ENCODE measurements around the gene TULP3. TPM values are rescaled to one million over a fixed set of nuclear protein-coding genes. Genes with fewer than 3 reads are reported as not detected.

Gene TULP3
- polyA plus RNA-seq, 1 donor (not counting 4 experiments of a cell fraction or from before 2014, with no cell fraction given), result 16.0 TPM

GRCh38 chr12:2930865-2931264, 40.2 kb downstream of the TULP3 start:
- no peak for DNase-seq (ENCODE audit: low read depth, low spot score)
- Histone ChIP-seq H3K9ac (ENCODE audit: control insufficient read depth, extremely low read depth, insufficient read depth, low read length) (no peak overlapping the region), H3K27me3 (ENCODE audit: control insufficient read depth, extremely low read depth, insufficient read depth, low read length) (no peaks in the 10 kb centered on the region), H3K9me1 (ENCODE audit: control insufficient read depth, extremely low read depth, insufficient read depth, low read length) (no peaks in the 10 kb centered on the region), H3K79me2 (ENCODE audit: control insufficient read depth, insufficient read depth, low read length) (no peaks in the 10 kb centered on the region), H3K4me1 (ENCODE audit: control insufficient read depth, extremely low read depth, insufficient read depth, low read length) (peaks cover 4% of the 10 kb centered on the region), H2AFZ (ENCODE audit: control insufficient read depth, low read length) (no peak overlapping the region), H4K20me1 (ENCODE audit: control insufficient read depth, extremely low read depth, insufficient read depth, low read length) (no peaks in the 10 kb centered on the region), H3K9me3 (ENCODE audit: control insufficient read depth, low read depth, low read length) (no peaks in the 10 kb centered on the region), H3K36me3 (ENCODE audit: control insufficient read depth in 2 of 2, extremely low read depth in 1 of 2, insufficient read depth in 2 of 2, low read length in 2 of 2) (peaks cover 8 to 13% of the 10 kb centered on the region in 2 experiments), H3K4me3 (ENCODE audit: control insufficient read depth in 2 of 3, extremely low read depth in 1 of 3, insufficient read depth in 2 of 3, low read depth in 1 of 3, low read length in 3 of 3) (no peak overlapping the region), H3K27ac (ENCODE audit: control insufficient read depth, insufficient read depth, low read length) (no peak overlapping the region), H3K4me2 (ENCODE audit: control insufficient read depth, extremely low read depth, insufficient read depth, low read depth, low read length) (no peak overlapping the region)
- dilution Hi-C loops (cut with MboI; ENCODE audit: extremely low pct_ligation_motif_present, low sequenced_read_pairs), result no loop called here
- no peak for TF ChIP-seq CTCF (optimal IDR thresholded peaks at IDR 0.05 in 1 of 3, IDR thresholded peaks at IDR 0.05 in 1 of 3, conservative IDR thresholded peaks at IDR 0.05 in 1 of 3; ENCODE audit: extremely low read depth in 1 of 3, insufficient read depth in 2 of 3, low read length in 3 of 3)
- no peak for TF ChIP-seq EZH2 (IDR thresholded peaks at IDR 0.05; ENCODE audit: low read length)
- FAIRE-seq, result no peak

- Histone ChIP-seq H3K79me2 (ENCODE audit: control insufficient read depth, insufficient read depth, low read length) (no peaks in the 10 kb centered on the region), H3K9ac (ENCODE audit: control insufficient read depth, extremely low read depth, insufficient read depth, low read length) (no peak overlapping the region), H4K20me1 (ENCODE audit: control insufficient read depth, extremely low read depth, insufficient read depth, low read length) (no peaks in the 10 kb centered on the region), H3K4me1 (ENCODE audit: control insufficient read depth, extremely low read depth, insufficient read depth, low read length) (no peaks in the 10 kb centered on the region), H3K27ac (ENCODE audit: control insufficient read depth, insufficient read depth, low read length) (no peak overlapping the region), H3K4me2 (ENCODE audit: control insufficient read depth, extremely low read depth, insufficient read depth, low read depth, low read length) (no peak overlapping the region), H3K9me3 (ENCODE audit: control insufficient read depth, low read depth, low read length) (no peaks in the 10 kb centered on the region), H3K4me3 (ENCODE audit: control insufficient read depth in 2 of 3, extremely low read depth in 1 of 3, insufficient read depth in 2 of 3, low read depth in 1 of 3, low read length in 3 of 3) (no peak overlapping the region), H3K36me3 (ENCODE audit: control insufficient read depth in 2 of 2, extremely low read depth in 1 of 2, insufficient read depth in 2 of 2, low read length in 2 of 2) (peaks cover 14 to 18% of the 10 kb centered on the region in 2 experiments), H3K27me3 (ENCODE audit: control insufficient read depth, extremely low read depth, insufficient read depth, low read length) (no peaks in the 10 kb centered on the region), H3K9me1 (ENCODE audit: control insufficient read depth, extremely low read depth, insufficient read depth, low read length) (no peaks in the 10 kb centered on the region), H2AFZ (ENCODE audit: control insufficient read depth, low read length) (no peak overlapping the region)
- FAIRE-seq (no peak), DNase-seq (ENCODE audit: low read depth, low spot score) (no peak)
- TF ChIP-seq EZH2 (IDR thresholded peaks at IDR 0.05; ENCODE audit: low read length) (no peak), CTCF (optimal IDR thresholded peaks at IDR 0.05 in 1 of 3, IDR thresholded peaks at IDR 0.05 in 1 of 3, conservative IDR thresholded peaks at IDR 0.05 in 1 of 3; ENCODE audit: extremely low read depth in 1 of 3, insufficient read depth in 2 of 3, low read length in 3 of 3) (no peak)
- dilution Hi-C loops (cut with MboI; ENCODE audit: extremely low pct_ligation_motif_present, low sequenced_read_pairs), result no loop called here
Observed at GRCh38 chr12:2933586-2933985, 42.9 kb downstream of the TULP3 start.

All from keratinocyte (primary cell).